PC-9 (cell line): Measurements from ENCODE around the gene SELENOT. TPM values are rescaled to one million over a fixed set of nuclear protein-coding genes. Genes with fewer than 3 reads are reported as not detected.

ENCODE experiments used
- BruUV-seq: library from RNA; stranded (reverse); fragments of 400-500 nt; replicated peaks from 2 replicates; lab custom pipeline; 2021; lab: Mats Ljungman, UMichigan
- CTCF ChIA-PET: fragments of 300-600 bp; sonication (Branson Sonifier 250); formaldehyde crosslinking; loops from one replicate; lab custom pipeline; 2022; ENCODE audit warnings: antibody characterized with exemption; lab: Charles Lee
- POLR2A ChIA-PET: fragments of 300-600 bp; sonication (Branson Sonifier 250); formaldehyde crosslinking; loops from one replicate; lab custom pipeline; 2022; ENCODE audit warnings: antibody characterized with exemption; ENCODE audit not compliant: unreplicated experiment; lab: Charles Lee
- DNase-seq, 2 experiments: peaks; one replicate each; pipeline versions ENCODE4 v3.0.0 to v3.0.0-alpha.2; 2015 to 2022; ENCODE audit warnings: mixed read lengths in 1 of 2
- H2AFZ ChIP-seq: fragments of 200-600 bp; sonication (generic); 2 replicates; pipeline ENCODE4 v1.8.1; 2017; ENCODE audit warnings: antibody characterized with exemption
- H3F3A ChIP-seq: fragments of 200-600 bp; sonication (generic); 2 replicates; pipeline ENCODE4 v1.8.1; 2017; ENCODE audit warnings: antibody characterized with exemption, mild to moderate bottlenecking, low read depth; ENCODE audit not compliant: insufficient read depth
- H3K27ac ChIP-seq: fragments of 200-600 bp; sonication (generic); 2 replicates; pipeline ENCODE4 v1.6.1; 2016; ENCODE audit warnings: mixed run types
- H3K27me3 ChIP-seq: fragments of 200-600 bp; sonication (generic); 2 replicates; pipeline ENCODE4 v1.6.1; 2016; ENCODE audit warnings: low read depth, mixed run types; ENCODE audit not compliant: insufficient read depth
- H3K36me3 ChIP-seq: fragments of 200-600 bp; sonication (generic); 2 replicates; pipeline ENCODE4 v1.6.1; 2016; ENCODE audit warnings: low read depth, mixed run types
- H3K4me1 ChIP-seq: fragments of 200-600 bp; sonication (generic); replicated peaks from 2 replicates; pipeline ENCODE4 v1.6.1; 2016; ENCODE audit warnings: mixed run types; ENCODE audit not compliant: insufficient read depth
- H3K4me2 ChIP-seq: fragments of 200-600 bp; sonication (generic); 2 replicates; pipeline ENCODE4 v1.6.1; 2017; ENCODE audit warnings: mixed run types
- H3K4me3 ChIP-seq: fragments of 200-600 bp; sonication (generic); 2 replicates; pipeline ENCODE4 v1.6.1; 2016; ENCODE audit warnings: mixed run types
- H3K79me2 ChIP-seq: fragments of 200-600 bp; sonication (generic); 2 replicates; pipeline ENCODE4 v1.6.1; 2017; ENCODE audit warnings: low read depth, mixed run types
- H3K9me2 ChIP-seq: fragments of 200-600 bp; sonication (generic); 2 replicates; pipeline ENCODE4 v1.8.1; 2017; ENCODE audit warnings: mild to moderate bottlenecking; ENCODE audit not compliant: insufficient read depth
- H3K9me3 ChIP-seq: fragments of 200-600 bp; sonication (generic); 2 replicates; pipeline ENCODE4 v1.8.1; 2016; ENCODE audit warnings: low read depth; ENCODE audit not compliant: insufficient read depth
- H4K20me1 ChIP-seq: fragments of 200-600 bp; sonication (generic); 2 replicates; pipeline ENCODE4 v1.8.1; 2017; ENCODE audit not compliant: insufficient read depth
- CTCF ChIP-seq: fragments of 200-600 bp; sonication (generic); conservative IDR thresholded peaks from 2 replicates; pipeline ENCODE4 v1.6.1; 2017; ENCODE audit warnings: mixed run types, antibody characterized with exemption, mild to moderate bottlenecking, moderate library complexity
- EZH2 ChIP-seq: fragments of 200-600 bp; sonication (generic); IDR thresholded peaks from 2 replicates; pipeline ENCODE4 v1.8.0; 2017; ENCODE audit warnings: antibody characterized with exemption, low read depth
- intact Hi-C: fragments of 100-400 bp; cut with micrococcal nuclease; formaldehyde crosslinking; loops from one replicate; pipeline ENCODE4 v1.10.0; 2022; ENCODE audit not compliant: unreplicated experiment
- total RNA-seq: library from RNA; stranded (reverse); gene quantifications from 2 replicates; pipeline ENCODE4 v1.2.3, GENCODE V29; 2021

The SELENOT gene
- total RNA-seq, 1 experiment from 2014 or later = 84.1 TPM

- CTCF ChIA-PET = interaction anchor here (0.6 kb wide), 1 partner anchor 14 kb away, joined by 17 read pairs; no protein-coding TSS in a partner anchor
- intact Hi-C loops = no loop called here
Measured at GRCh38 chr3:150656316-150656715, 53.2 kb downstream of the SELENOT start.

GRCh38 chr3:150662410-150663200, 59.5 kb downstream of the SELENOT start:
- intact Hi-C loops = no loop called here
- DNase-seq = no peak
- Histone ChIP-seq H3K4me3 (no peak overlapping the region), H3K27ac (no peak overlapping the region), H3K4me1 (no peaks in the 10 kb centered on the region), H3K36me3 (no peaks in the 10 kb centered on the region), H3K27me3 (no peaks in the 10 kb centered on the region), H3K79me2 (no peaks in the 10 kb centered on the region), H4K20me1 (no peaks in the 10 kb centered on the region), H3F3A (no peaks in the 10 kb centered on the region), H2AFZ (0 out of 2 replicates have a peak overlapping the region, but pooled peaks have one; percentile 45), H3K4me2 (no peak overlapping the region), H3K9me3 (no peaks in the 10 kb centered on the region), H3K9me2 (no peaks in the 10 kb centered on the region)
- ChIA-PET CTCF (no interaction called here), POLR2A (no interaction called here)
- TF ChIP-seq EZH2 (no peak), CTCF (no peak)
- BruUV-seq = no TSS peak

More at GRCh38 chr3:150656316-150656715, 53.2 kb downstream of the SELENOT start:
- no peaks in the 10 kb centered on the region for H3K4me1 ChIP-seq
- TF ChIP-seq EZH2 (no peak), CTCF (no peak)
- no peak overlapping the region for H3K27ac ChIP-seq
- H3F3A ChIP-seq = no peaks in the 10 kb centered on the region
- no peak overlapping the region for H3K4me3 ChIP-seq
- no peaks in the 10 kb centered on the region for H3K9me3 ChIP-seq
- H3K36me3 ChIP-seq = no peaks in the 10 kb centered on the region
- H3K79me2 ChIP-seq = no peaks in the 10 kb centered on the region
- H3K4me2 ChIP-seq = no peak overlapping the region
- no peaks in the 10 kb centered on the region for H3K9me2 ChIP-seq
- no peaks in the 10 kb centered on the region for H3K27me3 ChIP-seq
- POLR2A ChIA-PET = no interaction called here
- BruUV-seq = no TSS peak
- no peak for DNase-seq
- no peak overlapping the region for H2AFZ ChIP-seq
- no peaks in the 10 kb centered on the region for H4K20me1 ChIP-seq

- BruUV-seq = no TSS peak
- Histone ChIP-seq H4K20me1 (no peaks in the 10 kb centered on the region), H3K79me2 (no peaks in the 10 kb centered on the region), H3K9me2 (no peaks in the 10 kb centered on the region), H3K4me3 (no peak overlapping the region), H3K27me3 (no peaks in the 10 kb centered on the region), H3K4me1 (no peaks in the 10 kb centered on the region), H2AFZ (no peak overlapping the region), H3K9me3 (no peaks in the 10 kb centered on the region), H3K36me3 (no peaks in the 10 kb centered on the region), H3K4me2 (no peak overlapping the region), H3F3A (no peaks in the 10 kb centered on the region), H3K27ac (no peak overlapping the region)
- ChIA-PET POLR2A (no interaction called here), CTCF (no interaction called here)
- no peak for TF ChIP-seq CTCF
- TF ChIP-seq EZH2 = no peak
- intact Hi-C loops = no loop called here
- no peak for DNase-seq
Measured at GRCh38 chr3:150663461-150663860, 60.3 kb downstream of the SELENOT start.
